Keratinocyte (primary cell): ENCODE data around the gene EXOSC6. TPM values are rescaled to one million over a fixed set of nuclear protein-coding genes. Genes with fewer than 3 reads are reported as not detected.
"Not testable (repeated sequence)": the region's sequence is repeated elsewhere in the genome, so short reads cannot be mapped to it uniquely, and the experiment has no call there.

Source experiments
- DNase-seq: peaks from one replicate; pipeline ENCODE4 v3.0.0-alpha.2; 2011; ENCODE audit warnings: low read depth, missing footprints, low spot score
- FAIRE-seq: peaks from 2 replicates; lab custom pipeline; 2011; peaks lifted over from hg19 to GRCh38; lab: Jason Lieb, UNC
- H2AFZ ChIP-seq: 2 replicates; pipeline ENCODE4 v1.6.0; 2012; ENCODE audit warnings: low read length, control low read depth, inconsistent platforms; ENCODE audit not compliant: control insufficient read depth
- H3K27ac ChIP-seq: 2 replicates; pipeline ENCODE4 v1.5.1; 2011; ENCODE audit warnings: low read length; ENCODE audit not compliant: control insufficient read depth, insufficient read depth
- H3K27me3 ChIP-seq: 3 replicates; pipeline ENCODE4 v1.6.0; 2011; ENCODE audit warnings: low read length; ENCODE audit not compliant: control insufficient read depth, insufficient read depth; ENCODE audit errors: extremely low read depth
- H3K36me3 ChIP-seq, 2 experiments: 2 replicates in 1 of 2; 3 replicates in 1 of 2; pipeline ENCODE4 v1.5.1; 2011; ENCODE audit warnings: low read length in 2 of 2, mild to moderate bottlenecking in 1 of 2; ENCODE audit not compliant: control insufficient read depth in 2 of 2, insufficient read depth in 2 of 2; ENCODE audit errors: extremely low read depth in 1 of 2
- H3K4me1 ChIP-seq: 3 replicates; pipeline ENCODE4 v1.5.1; 2011; ENCODE audit warnings: low read length; ENCODE audit not compliant: control insufficient read depth, insufficient read depth; ENCODE audit errors: extremely low read depth
- H3K4me2 ChIP-seq: 3 replicates; pipeline ENCODE4 v1.6.0; 2011; ENCODE audit warnings: low read depth, low read length; ENCODE audit not compliant: control insufficient read depth, insufficient read depth; ENCODE audit errors: extremely low read depth
- H3K4me3 ChIP-seq, 3 experiments: fragments of 200-600 bp in 1 of 3; sonication (generic) in 1 of 3; 2 replicates in 2 of 3; 3 replicates in 1 of 3; pipeline ENCODE4 v1.5.1; 2011 to 2016; ENCODE audit warnings: low read length in 3 of 3, mild to moderate bottlenecking in 3 of 3, control low read depth in 2 of 3, inconsistent platforms in 1 of 3, low read depth in 1 of 3, mixed read lengths in 1 of 3, mixed run types in 1 of 3, moderate library complexity in 1 of 3; ENCODE audit not compliant: control insufficient read depth in 2 of 3, insufficient read depth in 2 of 3; ENCODE audit errors: extremely low read depth in 1 of 3
- H3K79me2 ChIP-seq: 2 replicates; pipeline ENCODE4 v1.6.0; 2012; ENCODE audit warnings: low read length; ENCODE audit not compliant: control insufficient read depth, insufficient read depth
- H3K9ac ChIP-seq: 3 replicates; pipeline ENCODE4 v1.6.0; 2011; ENCODE audit warnings: low read length; ENCODE audit not compliant: control insufficient read depth, insufficient read depth; ENCODE audit errors: extremely low read depth
- H3K9me1 ChIP-seq: 3 replicates; pipeline ENCODE4 v1.6.0; 2011; ENCODE audit warnings: low read length; ENCODE audit not compliant: control insufficient read depth, insufficient read depth; ENCODE audit errors: extremely low read depth
- H3K9me3 ChIP-seq: 2 replicates; pipeline ENCODE4 v1.5.1; 2012; ENCODE audit warnings: low read depth, low read length; ENCODE audit not compliant: control insufficient read depth
- H4K20me1 ChIP-seq: 3 replicates; pipeline ENCODE4 v1.6.0; 2011; ENCODE audit warnings: low read length; ENCODE audit not compliant: control insufficient read depth, insufficient read depth; ENCODE audit errors: extremely low read depth
- dilution Hi-C: fragments of 300-500 bp; cut with MboI; formaldehyde crosslinking; loops from one replicate; pipeline ENCODE4 v1.7.0; 2020; ENCODE audit warnings: low sequenced_read_pairs; ENCODE audit not compliant: extremely low pct_ligation_motif_present
- polyA plus RNA-seq, 5 experiments: library from polyadenylated mRNA; depleted of rRNA in 3 of 5; stranded (reverse) in 3 of 5; stranded (forward) in 1 of 5; unstranded in 1 of 5; fragments of >200 nt; gene quantifications; 1 replicate in 1 of 5; 2 replicates in 3 of 5; 3 replicates in 1 of 5; pipeline versions ENCODE4 v1.2.1 to v1.2.3, GENCODE V29; 2011 to 2012; ENCODE audit warnings: missing spikeins in 2 of 5, low read depth in 1 of 5, low replicate concordance in 1 of 5
- small RNA-seq, 3 experiments: library from RNA; depleted of rRNA; stranded (forward); fragments of <200 nt; gene quantifications; one replicate each; pipeline ENCODE3, GENCODE V24; 2012; ENCODE audit warnings: low read depth in 3 of 3, low replicate concordance in 1 of 3; ENCODE audit not compliant: insufficient read length in 3 of 3

EXOSC6 gene
- polyA plus RNA-seq, 1 donor (not counting 4 experiments of a cell fraction or from before 2014, with no cell fraction given), result 7.5 TPM

GRCh38 chr16:70198666-70199065 lies 53.1 kb downstream of the EXOSC6 start:
- H3K4me2 ChIP-seq, H4K20me1 ChIP-seq, H3K9ac ChIP-seq, H3K9me1 ChIP-seq, H3K27me3 ChIP-seq, DNase-seq, FAIRE-seq, H3K79me2 ChIP-seq, H3K27ac ChIP-seq, dilution Hi-C loops, H2AFZ ChIP-seq, H3K9me3 ChIP-seq, H3K4me3 ChIP-seq, H3K36me3 ChIP-seq, H3K4me1 ChIP-seq: not testable (repeated sequence)

- H3K79me2 ChIP-seq, H3K4me1 ChIP-seq, H3K27me3 ChIP-seq, H3K9ac ChIP-seq, H3K4me3 ChIP-seq, FAIRE-seq, H3K27ac ChIP-seq, H3K36me3 ChIP-seq, H3K9me1 ChIP-seq, H3K4me2 ChIP-seq, H4K20me1 ChIP-seq, dilution Hi-C loops, H3K9me3 ChIP-seq, DNase-seq, H2AFZ ChIP-seq: not testable (repeated sequence)
Measured at GRCh38 chr16:70198230-70198629, 53.5 kb downstream of the EXOSC6 start.

GRCh38 chr16:70197611-70198010 lies 54.1 kb downstream of the EXOSC6 start:
- H3K9me1 ChIP-seq, H3K4me1 ChIP-seq, H3K27me3 ChIP-seq, H3K4me2 ChIP-seq, H3K4me3 ChIP-seq, H3K79me2 ChIP-seq, H3K9ac ChIP-seq, DNase-seq, H4K20me1 ChIP-seq, H3K27ac ChIP-seq, FAIRE-seq, dilution Hi-C loops, H2AFZ ChIP-seq, H3K9me3 ChIP-seq, H3K36me3 ChIP-seq: not testable (repeated sequence)

Small RNA genes within 50 kb of the gene (small RNA-seq; reads per million reads assigned to genes)
- gene AC009060.2, result 0 reads per million in 3 experiments
- 0 reads per million in 3 experiments for gene RN7SL279P

Other genes with a start within 250 kb of the EXOSC6 start
- gene PDPR, start 137.6 kb downstream of the EXOSC6 start, polyA plus RNA-seq, result 17.4 to 23.1 TPM (median 19.8 TPM) in 3 replicates
- gene CLEC18C, start 78.2 kb downstream of the EXOSC6 start, polyA plus RNA-seq, result not detected in 3 replicates
- 78.3 to 99.2 TPM (median 83.7 TPM) in 3 replicates for gene AARS1, start 37.6 kb upstream of the EXOSC6 start, polyA plus RNA-seq
- gene DDX19B, start 47.2 kb upstream of the EXOSC6 start, polyA plus RNA-seq, result 17.5 to 38.9 TPM (median 24.6 TPM) in 3 replicates
- 37.6 to 49.4 TPM (median 39.6 TPM) in 3 replicates for gene DDX19A, start 95.0 kb upstream of the EXOSC6 start, polyA plus RNA-seq
- 4.0 to 6.0 TPM (median 4.1 TPM) in 3 replicates for gene ST3GAL2, start 187.2 kb upstream of the EXOSC6 start, polyA plus RNA-seq
- 5.5 to 10.7 TPM (median 6.5 TPM) in 3 replicates for gene FCSK, start 202.7 kb upstream of the EXOSC6 start, polyA plus RNA-seq